ENCODE results near the gene ARID1B.

ARID1B gene

GRCh38 chr6:156970595-156971112 is 193.5 kb downstream of the ARID1B start:
- DNase-seq (ENCODE audit: low read depth) = no peak
- no peak for TF ChIP-seq CTCF (IDR thresholded peaks at IDR 0.05; ENCODE audit: control insufficient read depth, insufficient read depth, low read depth, low read length, missing control alignments)

GRCh38 chr6:156971153-156971885 is 194.1 kb downstream of the ARID1B start:
- DNase-seq (ENCODE audit: low read depth) = no peak
- TF ChIP-seq CTCF (IDR thresholded peaks at IDR 0.05; ENCODE audit: control insufficient read depth, insufficient read depth, low read depth, low read length, missing control alignments) = no peak
- H3K4me3 ChIP-seq (ENCODE audit: control insufficient read depth, low read depth, low read length) = no peak overlapping the region

More at GRCh38 chr6:156970595-156971112, 193.5 kb downstream of the ARID1B start:
- no peak overlapping the region for H3K4me3 ChIP-seq (ENCODE audit: control insufficient read depth, low read depth, low read length)

- H3K4me3 ChIP-seq (ENCODE audit: control insufficient read depth, low read depth, low read length) = no peak overlapping the region
- DNase-seq (ENCODE audit: low read depth) = no peak
- no peak for TF ChIP-seq CTCF (IDR thresholded peaks at IDR 0.05; ENCODE audit: control insufficient read depth, insufficient read depth, low read depth, low read length, missing control alignments)
These were observed 195.0 kb downstream of the ARID1B start for GRCh38 chr6:156972145-156972544.

- DNase-seq (ENCODE audit: low read depth) = no peak
- TF ChIP-seq CTCF (IDR thresholded peaks at IDR 0.05; ENCODE audit: control insufficient read depth, insufficient read depth, low read depth, low read length, missing control alignments) = no peak
- no peak overlapping the region for H3K4me3 ChIP-seq (ENCODE audit: control insufficient read depth, low read depth, low read length)
These were observed 197.7 kb downstream of the ARID1B start for GRCh38 chr6:156974830-156975261.

- no peak overlapping the region for H3K4me3 ChIP-seq (ENCODE audit: control insufficient read depth, low read depth, low read length)
- no peak for DNase-seq (ENCODE audit: low read depth)
- no peak for TF ChIP-seq CTCF (IDR thresholded peaks at IDR 0.05; ENCODE audit: control insufficient read depth, insufficient read depth, low read depth, low read length, missing control alignments)
These were observed 198.2 kb downstream of the ARID1B start for GRCh38 chr6:156975414-156975813.

- H3K4me3 ChIP-seq (ENCODE audit: control insufficient read depth, low read depth, low read length) = peak overlapping the region; percentile 38
- DNase-seq (ENCODE audit: low read depth) = no peak
- TF ChIP-seq CTCF (IDR thresholded peaks at IDR 0.05; ENCODE audit: control insufficient read depth, insufficient read depth, low read depth, low read length, missing control alignments) = no peak
These were observed 199.3 kb downstream of the ARID1B start for GRCh38 chr6:156976216-156977127.
